Stimulated activated CD4-positive, alpha-beta T cell treated with anti-CD3 and anti-CD28 coated beads, Interleukin-4, amount 100 ng/mL, for 24 hours (primary cell): ENCODE results near the gene TRIM33.
"Not testable (repeated sequence)": the region's sequence is repeated elsewhere in the genome, so short reads cannot be mapped to it uniquely, and the experiment has no call there.

Source experiments
- DNase-seq: peaks from one replicate; pipeline ENCODE4 v3.0.0-alpha.2; 2020

The TRIM33 gene

DNA sequence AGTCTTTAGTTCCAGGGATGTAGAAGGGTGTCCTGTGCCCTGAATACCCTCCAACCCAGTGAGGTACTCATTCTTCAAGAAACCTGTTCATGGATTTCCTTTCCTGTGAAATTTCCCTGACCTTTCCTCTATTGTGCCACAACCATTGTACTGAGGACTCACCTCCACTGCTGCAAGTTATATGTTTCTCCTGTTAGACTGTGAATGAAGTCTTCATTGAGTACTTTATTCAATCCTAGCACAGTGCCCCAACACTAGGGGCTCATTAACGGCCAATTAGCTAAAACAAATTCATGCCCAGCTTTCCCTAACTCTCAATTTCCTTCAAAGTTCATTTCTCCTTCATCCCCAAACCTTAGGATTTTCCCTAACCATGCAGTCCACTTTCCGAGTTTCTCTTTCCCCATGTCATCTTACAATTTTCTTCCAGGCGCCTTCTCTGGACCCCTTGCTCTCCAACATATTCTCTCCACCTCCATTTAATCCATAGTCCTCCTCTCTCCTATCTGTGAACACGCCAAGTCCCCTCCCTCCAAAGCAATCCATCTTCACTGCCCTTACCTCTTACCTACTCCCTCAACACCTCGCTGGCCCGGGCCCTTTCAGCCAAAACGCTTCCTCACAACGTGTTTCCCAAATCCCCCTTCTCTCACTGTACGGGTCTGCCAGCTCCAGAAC, 1.3 kb downstream of the TRIM33 start:
- no peak for DNase-seq

DNA sequence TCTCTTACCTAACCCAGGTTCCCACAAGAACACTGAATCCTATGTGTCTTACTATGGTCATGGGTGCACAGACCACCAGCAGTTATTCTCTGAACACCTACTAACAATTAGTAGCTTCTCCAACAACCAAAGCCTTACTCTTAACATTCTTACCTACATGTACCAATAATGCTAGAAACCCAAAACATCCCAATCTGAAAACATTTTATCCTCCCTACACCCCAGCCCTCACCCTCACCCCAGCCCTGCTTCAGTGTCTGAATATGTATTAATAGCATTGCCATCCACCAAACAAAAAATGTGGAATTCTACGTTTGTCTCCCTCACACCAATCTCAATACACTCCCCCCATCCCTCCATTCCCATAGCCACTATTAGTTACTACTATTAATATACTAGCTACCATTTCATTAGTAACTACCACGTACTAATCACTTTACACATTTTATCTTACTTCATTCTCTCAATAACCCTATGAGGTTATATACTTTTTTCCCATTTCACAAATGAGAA, 2.6 kb downstream of the TRIM33 start:
- no peak for DNase-seq

DNA sequence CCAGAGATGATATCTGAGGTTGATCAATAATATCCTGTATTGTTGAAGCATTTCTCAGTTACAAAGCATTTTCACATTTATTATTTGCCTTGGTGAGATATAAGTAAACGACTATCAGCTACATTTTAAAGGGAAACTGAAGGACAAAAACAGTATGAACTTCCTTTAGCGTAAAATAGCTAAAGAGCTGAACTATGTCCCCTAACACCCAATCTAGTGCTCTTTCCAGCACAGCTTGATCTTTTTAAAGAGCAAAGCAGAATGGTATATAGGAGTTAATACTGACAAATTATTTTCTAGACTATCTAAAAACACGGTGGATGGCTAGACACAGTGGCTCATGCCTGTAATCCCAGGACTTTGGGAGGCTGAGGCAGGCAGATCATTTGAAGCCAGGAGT, 3.5 kb downstream of the TRIM33 start:
- no peak for DNase-seq

DNA sequence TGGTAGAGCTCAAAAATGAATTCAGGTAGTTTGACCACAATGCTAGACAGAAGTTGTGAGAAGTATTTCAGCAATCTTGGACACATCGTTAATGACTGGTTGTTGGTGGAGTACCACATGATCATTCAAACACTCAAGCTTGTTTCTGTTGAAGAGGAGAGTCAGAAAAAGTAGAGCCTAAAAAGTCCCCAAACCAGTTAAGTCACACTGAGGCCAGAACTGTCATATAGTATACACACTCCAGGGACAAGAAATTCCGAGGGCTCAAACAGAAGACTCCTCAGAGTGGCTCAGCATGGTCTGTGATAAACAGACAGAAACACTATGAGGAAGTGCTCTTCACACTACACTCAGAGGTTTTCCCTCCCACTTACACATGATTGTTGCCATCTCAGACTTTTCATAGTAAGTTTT, 5.8 kb downstream of the TRIM33 start:
- no peak for DNase-seq

DNA sequence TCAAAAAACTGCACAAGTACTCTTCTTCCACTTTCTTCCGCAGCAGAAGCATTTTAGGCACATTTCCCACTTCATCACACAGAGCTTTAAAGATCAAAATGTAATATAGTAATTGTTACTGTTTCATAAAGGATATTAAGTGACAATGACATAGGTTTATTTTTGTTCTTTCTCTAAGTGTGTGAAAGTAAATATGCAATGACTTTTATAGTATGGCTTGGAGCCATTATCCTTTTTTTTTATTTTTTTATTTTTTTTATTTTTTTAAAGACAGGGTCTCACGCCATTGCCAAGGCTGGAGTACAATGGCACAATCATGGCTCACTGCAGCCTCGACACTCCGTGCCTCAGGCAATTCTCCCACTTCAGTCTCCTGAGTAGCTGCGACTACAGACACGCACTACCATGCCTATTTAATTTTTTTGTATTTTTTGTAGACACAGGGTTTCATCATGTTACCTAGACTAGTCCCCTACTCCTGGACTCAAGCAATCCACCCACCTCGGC, 7.0 kb downstream of the TRIM33 start:
- DNase-seq: no peak

DNA sequence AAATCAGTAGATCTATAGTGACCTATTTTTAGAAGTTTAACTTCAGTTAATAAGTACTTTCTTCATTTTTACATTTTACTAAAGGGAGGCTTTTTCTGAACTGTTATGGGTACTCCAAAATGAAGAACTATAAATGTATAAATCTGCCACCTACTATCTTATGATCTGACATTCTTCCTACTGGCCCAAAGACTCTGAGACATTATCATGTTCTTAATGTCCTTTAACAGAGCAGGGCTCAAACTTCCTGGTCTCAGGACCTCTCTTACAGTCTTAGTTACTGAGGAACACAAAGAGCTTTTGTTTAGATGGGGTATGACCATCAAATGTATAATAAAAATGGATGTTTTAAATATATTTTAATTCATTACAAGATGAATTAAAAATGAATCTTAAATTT, 8.9 kb downstream of the TRIM33 start:
- DNase-seq: no peak

DNA sequence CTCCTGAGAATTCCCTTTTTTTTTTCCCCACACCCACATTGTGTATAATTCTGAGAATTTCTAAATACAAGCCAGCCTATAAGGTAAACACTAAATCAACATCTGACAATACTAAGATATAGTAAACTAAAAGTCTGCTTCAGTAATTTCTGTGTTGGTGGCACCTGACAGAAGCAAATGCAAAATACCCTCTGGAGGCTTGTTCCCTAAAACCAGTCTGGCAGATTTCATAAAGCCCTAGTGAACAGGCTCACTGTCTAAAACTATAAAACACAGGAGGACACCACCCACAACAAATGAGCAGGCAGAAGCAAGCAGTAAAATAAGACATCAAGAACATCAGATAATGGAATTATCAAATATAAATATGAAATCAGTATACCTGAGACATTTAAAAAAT, 11.5 kb downstream of the TRIM33 start:
- DNase-seq: no peak

DNA sequence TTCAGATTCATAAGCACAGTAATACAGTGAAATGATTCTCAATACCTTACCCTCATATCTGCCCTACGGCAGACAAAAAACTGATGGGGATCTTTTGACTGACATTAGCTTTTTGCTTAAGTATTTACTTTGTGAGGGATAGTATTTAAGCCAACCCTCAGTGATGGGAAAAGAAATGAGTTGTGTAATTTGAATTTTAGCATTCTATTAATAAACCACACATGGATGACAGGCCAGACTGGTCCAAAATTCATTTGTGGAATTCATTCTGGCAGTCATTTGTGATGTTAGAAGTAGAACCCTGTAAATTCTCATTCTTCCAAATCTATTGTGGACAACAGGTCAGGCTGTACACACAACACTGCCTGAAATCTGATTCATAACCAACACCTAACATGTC, 14.9 kb downstream of the TRIM33 start:
- no peak for DNase-seq

DNA sequence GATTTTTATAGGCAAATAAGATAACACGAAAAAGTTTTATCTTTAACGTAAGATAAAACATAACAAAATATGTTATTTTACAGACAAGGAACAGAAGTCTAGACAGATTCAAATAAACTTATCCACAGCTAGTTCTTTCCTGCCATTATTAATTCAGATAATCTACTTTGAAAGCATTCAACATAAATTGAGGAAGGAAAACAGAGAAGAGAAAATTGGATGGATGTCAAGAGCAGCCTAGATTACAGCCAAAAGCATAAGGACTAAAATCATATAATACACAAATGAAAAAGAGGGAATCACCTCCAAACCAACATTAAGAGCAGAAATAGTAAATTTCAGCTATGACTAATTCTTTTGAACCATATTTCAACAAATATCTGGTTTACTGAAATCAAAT, 15.5 kb downstream of the TRIM33 start:
- DNase-seq: no peak

DNA sequence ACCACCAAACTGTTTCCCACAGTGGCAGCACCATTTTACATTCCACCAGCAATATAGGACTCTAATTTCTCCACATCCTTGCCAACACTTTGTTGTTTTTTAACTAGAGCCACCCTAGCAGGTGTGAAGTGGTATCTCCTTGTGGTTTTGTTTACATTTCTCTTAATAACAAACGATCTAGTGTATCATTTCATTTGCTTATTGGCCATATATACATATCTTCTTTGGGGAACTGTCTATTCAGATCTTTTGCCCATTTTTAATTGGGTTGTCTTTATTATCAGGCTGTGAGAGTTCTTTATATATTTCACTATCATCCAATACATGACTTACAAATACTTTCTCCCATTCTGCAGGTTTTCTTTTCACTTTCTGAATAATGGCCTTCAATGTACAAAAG, 18.0 kb downstream of the TRIM33 start:
- no peak for DNase-seq

DNA sequence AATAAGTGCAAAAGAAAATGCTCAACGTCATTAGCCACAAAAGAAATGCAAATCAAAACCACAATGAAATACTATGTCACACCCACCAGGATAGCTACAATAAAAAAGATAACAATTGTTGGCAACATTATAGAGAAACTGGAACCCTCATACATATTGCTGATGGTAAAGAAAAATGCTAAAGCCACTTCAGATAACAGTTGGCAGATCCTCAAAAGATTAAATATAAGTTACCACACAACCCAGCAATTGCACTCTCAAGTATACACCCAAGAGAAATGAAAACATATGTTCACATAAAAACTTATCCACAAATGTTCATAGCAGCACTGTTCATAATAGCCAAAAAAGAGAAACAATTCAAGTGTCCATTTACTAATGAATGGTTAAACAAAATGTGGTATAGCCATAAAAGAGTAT, 20.7 kb downstream of the TRIM33 start:
- DNase-seq: no peak

DNA sequence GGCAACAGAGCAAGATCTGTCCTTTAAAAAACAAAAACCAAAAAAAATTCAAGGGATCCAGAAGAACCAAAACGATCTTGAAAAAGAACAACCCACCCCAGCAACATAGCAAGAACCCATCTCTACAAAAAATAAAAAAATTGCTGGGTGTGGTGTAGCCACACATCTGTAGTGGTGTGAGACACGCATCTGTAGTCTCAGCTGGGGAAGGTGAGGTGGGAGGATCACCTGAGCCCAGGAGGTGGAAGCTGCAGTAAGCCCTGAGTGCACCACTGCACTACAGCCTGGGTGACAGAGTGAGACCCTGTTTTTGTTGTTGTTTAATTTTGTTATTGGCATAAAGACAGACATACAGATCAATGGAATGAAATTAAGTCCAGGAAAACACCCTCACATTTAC, 22.3 kb downstream of the TRIM33 start:
- no peak for DNase-seq

DNA sequence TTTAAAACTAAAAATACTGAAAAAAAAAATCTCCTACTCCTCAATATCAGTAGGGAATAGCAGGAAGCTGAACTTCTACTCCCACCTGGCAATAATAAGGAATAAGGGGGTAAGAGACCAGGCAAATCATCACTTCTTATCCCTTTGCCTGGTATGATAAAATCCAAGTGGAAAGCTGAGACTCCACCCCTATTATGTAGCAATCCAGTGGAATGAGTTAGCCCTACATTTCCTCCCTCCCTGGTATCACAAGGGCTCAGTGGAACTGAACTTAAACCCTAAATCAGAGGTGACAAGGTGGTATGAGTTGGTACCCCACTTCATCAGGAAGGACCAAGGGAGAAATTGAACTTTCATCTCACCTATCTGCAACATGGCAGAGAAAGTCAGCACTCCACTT, 25.7 kb downstream of the TRIM33 start:
- no peak for DNase-seq

DNA sequence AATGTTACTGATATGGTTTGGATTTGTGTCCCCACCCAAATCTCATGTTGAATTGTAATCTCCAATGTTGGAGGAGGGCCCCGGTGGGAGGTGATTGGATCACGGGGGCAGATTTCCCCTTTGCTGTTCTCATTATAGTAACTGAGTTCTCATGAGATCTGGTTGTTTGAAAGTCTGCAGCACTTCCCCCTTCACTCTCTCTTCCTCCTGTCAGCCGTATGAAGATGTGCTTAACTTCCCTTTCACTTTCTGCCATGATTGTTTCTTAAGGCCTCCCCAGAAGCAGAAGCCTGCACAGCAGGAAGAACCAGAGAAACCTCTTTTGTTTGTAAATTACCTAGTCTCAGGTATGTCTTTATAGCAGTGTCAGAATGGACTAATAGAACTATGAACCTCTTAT, 28.4 kb downstream of the TRIM33 start:
- no peak for DNase-seq

DNA sequence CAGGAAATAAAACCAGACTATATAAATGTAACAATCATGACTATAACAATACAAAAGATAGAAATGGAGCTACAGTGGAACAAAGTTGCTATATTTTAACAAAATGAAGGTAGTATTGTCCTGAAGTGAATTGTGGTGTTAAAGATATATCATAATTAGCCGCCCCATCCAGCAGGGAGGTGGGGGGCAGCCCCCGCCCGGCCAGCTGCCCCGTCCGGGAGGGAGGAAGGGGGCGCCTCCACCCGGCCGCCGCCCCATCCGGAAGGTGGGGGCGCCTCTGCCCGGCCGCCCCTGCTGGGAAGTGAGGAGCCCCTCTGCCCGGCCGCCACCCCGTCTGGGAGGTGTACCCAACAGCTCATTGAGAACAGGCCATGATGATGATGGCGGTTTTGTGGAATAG, 31.4 kb downstream of the TRIM33 start:
- DNase-seq: not testable (repeated sequence)

DNA sequence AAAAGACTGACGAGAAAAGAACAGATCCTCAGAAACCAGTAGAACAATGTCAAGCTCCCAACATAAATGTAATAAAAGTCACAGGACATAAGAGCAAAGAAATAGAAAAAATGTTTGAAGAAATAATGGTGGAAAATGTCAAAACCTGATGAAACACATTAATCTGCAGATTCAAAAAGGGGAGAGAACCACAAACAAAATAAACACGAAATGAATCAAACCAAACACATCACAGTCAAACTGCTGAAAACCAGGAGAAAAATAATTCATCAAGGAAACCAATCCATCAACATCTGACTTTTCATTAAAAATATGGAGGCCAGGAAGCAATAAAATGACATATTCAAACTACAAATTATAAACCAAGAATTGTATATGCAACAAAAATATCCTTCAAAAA, 31.9 kb downstream of the TRIM33 start:
- no peak for DNase-seq

DNA sequence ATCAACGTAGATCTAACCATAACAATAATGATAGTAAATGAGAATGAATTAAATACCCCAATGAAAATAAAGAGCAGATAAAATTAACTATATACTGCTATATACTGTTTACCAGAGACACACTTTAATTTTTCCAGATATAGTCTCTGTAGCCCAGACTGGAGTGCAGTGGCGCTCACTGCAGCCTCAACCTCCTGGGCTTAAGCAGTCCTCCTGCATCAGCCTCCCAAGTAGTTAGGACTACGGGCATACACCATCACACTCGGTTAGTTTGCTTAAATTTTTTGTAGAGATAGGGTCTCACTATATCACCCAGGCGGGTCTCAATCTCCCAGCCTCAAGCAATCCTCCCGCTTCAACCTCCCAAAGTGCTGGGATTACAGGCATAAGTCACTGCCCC, 37.2 kb downstream of the TRIM33 start:
- no peak for DNase-seq

DNA sequence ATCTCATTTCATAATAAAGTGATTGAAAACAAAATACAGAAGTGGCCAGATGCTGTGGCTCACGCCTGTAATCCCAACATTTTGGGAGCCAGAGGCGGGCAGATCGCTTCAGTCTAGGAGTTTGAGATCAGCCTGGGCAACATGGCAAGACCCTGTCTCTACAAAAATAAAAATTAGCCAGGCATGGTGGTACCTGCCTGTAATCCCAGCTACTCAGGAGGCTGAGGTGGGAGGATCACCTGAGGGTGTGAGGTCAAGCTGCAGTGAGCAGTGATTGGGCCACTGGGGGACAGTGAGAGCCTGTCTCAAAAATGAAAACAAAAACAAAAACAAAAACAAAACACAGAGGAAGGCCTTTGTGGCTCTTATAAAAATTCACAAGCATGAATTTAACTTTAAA, 38.6 kb downstream of the TRIM33 start:
- no peak for DNase-seq

DNA sequence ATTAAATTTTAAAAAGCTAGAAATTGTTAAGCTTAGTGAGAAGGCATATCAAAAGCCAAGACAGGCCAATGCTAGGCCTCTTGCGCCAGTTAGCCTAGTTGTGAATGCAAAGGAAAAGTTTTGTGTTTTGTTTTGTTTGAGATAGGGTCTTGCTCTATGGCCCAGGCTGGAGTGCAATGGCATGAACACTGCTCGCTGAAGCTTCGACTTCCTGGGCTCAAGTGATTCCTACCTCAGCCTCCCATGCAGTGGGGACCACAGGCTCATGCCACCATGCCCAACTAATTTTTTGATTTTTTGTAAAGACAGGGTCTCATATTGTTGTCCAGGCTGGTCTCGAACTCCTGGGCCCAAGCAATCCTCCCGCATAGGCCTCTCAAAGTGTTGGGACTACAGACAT, 40.3 kb downstream of the TRIM33 start:
- no peak for DNase-seq

DNA sequence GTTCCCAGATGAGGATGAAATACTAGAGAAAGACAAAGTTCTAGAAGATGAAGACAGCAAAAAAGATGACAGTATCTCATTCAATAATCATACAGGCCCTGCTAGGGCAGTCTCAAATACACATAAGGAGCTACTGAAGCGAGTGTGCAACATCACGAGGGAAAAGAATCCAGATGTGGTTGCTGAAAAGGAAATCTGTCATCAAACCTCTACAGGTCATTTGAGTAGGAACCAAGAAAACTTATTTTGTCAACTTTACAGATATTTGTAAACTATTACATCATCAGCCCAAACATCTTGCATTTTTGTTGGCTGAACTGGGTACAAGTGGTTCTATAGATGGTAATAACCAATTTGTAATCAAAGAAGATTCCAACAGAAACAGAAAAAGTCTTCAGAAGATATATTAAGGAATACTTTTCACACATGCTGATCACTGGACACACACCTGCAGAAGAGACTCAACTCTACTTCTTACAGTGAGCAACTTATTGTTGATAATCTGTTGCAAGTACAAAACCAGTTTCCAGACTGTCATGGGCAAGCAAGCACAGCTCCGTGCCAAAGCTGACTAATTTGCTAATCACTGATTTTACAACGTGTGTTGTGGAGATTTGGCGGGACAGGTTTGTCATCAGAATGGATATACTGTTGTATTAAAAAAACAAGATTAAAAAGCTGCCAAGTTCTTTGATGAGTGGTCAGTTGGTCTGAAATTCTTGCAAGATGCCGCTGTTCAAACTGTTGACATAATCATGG, 42.1 kb downstream of the TRIM33 start:
- DNase-seq: no peak

DNA sequence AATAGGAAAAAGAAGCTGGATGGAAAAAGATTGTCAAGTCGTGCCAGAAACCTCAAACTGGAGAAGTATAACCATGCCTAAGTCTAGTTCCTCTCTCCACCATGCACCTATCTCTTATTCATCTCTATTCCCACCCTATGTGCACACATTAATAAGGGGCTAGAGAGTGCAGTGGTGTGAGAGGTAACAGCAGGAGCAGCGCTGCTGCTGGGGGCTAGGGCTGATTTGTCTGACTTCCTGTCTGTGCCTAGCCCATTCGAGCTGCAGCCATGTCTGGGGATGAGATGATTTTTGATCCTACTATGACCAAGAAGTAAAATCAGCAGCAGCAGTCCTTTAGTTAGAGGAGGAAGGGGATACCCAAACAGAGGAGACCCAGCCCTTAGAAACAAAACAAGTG, 43.0 kb downstream of the TRIM33 start:
- no peak for DNase-seq

DNA sequence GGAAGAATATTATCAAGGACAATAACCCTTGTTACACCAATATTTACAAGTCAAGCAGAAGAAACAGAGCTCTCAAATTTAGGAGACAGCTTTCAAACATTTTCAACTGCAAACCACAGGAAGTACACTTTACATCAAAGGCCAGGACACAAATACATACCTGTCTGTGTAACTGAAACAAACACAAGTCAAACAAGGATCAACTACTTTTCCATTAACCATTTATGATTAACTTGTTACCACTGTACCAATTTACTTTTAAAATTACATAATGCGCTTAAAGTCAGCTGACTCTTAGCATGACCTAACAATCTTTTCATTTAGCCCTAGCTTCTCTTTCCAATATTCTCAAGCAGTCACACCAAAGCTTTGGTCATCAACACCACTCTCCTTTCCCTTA, 43.5 kb downstream of the TRIM33 start:
- DNase-seq: no peak

DNA sequence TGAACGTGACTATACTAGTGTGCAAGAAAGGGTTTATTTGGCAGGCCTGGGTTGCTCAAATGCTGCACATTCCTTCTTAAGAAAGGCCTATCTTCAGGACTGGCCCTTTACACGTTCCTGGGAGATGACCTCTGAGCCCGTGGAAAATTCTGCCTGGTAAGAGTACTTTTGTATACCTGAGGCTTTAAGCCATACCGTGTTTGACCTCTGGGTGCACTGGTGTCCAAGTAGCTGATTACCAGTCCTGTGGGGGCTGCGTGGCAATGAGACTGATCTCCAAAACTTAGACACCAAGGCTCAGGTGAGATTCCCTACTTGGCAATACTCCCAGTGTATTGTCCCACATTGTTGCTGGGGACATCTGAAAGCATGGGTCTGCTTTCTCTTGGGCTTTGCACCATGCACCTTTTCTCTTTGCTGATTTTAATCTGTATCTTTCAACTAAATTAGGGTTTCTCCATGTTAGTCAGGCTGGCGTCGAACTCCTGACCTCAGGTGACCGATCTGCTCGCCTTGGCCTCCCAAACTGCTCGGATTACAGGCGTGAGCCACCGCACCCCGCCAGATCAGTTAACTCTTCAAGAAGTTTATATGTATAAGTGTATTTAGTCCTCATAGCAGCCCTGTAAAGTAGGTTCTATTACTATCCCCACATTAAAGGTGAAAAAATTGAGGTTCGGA, 44.5 kb downstream of the TRIM33 start:
- no peak for DNase-seq

DNA sequence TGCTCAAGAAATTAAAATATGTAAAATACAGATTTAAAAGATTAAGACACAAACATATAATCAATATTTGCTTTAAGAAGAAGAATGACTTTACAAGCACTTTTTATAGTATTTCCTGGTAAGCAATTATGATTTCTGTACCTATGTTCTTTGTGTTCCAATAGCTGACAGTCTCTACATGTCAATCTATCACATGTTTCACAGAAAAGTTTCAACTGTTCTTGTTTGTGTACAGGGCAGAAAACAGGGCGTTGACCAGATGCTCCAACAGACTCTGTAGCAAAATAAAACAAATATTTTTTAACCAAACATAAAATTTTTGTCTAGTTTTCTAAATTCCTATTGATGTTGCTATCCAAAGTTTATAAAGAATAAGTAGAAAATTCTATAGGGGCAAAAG, 48.0 kb downstream of the TRIM33 start:
- no peak for DNase-seq
